ENCODE results near the gene GPR176.

DNA sequence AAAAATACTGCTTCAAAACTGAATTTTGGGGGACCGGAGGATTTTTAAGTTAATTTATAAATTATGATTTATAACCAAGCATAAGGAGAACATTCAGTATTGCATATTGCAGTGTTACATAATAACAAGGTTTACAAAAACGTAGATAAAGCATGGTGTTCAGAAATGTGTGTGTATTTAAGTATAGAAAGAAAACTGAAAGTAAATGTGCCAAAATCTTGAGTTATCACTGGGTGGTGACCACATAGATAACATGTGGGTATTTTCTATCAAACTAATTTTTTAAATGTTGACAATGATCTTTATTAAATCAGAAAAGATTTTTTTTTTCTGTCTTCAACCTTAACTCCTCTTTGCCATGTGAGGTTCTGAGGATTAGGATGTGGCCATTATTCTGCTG, 46.5 kb upstream of the GPR176 start:
- TF ChIP-seq, protein P1, sequence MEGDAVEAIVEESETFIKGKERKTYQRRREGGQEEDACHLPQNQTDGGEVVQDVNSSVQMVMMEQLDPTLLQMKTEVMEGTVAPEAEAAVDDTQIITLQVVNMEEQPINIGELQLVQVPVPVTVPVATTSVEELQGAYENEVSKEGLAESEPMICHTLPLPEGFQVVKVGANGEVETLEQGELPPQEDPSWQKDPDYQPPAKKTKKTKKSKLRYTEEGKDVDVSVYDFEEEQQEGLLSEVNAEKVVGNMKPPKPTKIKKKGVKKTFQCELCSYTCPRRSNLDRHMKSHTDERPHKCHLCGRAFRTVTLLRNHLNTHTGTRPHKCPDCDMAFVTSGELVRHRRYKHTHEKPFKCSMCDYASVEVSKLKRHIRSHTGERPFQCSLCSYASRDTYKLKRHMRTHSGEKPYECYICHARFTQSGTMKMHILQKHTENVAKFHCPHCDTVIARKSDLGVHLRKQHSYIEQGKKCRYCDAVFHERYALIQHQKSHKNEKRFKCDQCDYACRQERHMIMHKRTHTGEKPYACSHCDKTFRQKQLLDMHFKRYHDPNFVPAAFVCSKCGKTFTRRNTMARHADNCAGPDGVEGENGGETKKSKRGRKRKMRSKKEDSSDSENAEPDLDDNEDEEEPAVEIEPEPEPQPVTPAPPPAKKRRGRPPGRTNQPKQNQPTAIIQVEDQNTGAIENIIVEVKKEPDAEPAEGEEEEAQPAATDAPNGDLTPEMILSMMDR (IDR thresholded peaks at IDR 0.05) = no peak
- TF ChIP-seq POLR2AphosphoS5 (IDR thresholded peaks at IDR 0.05) (no peak), POLR2A (IDR thresholded peaks at IDR 0.05) (no peak), EP300 (IDR thresholded peaks at IDR 0.05) (no peak)
